Heart left ventricle (tissue), 16 donors: ENCODE data around the gene VWA5A. TPM values are rescaled to one million over a fixed set of nuclear protein-coding genes. Genes with fewer than 3 reads are reported as not detected.

Source experiments
- ATAC-seq, 4 donors: fragments of 200-7000 bp; cut with Tn5 transposase; one replicate each; pipeline ENCODE4 v1.9.1; 2020 to 2022; ENCODE audit warnings: moderate library complexity in 4 of 4, mild to moderate bottlenecking in 3 of 4, moderate number of reproducible peaks in 1 of 4
- DNase-seq, 5 donors: peaks; one replicate each; pipeline ENCODE4 v3.0.0-alpha.2; 2020
- H3K27ac ChIP-seq, 12 donors: fragments of 200-600 bp; sonication (generic) in 4 of 12; one replicate each; pipeline versions ENCODE4 v1.5.0 to v1.8.0; 2016 to 2022; ENCODE audit warnings: mild to moderate bottlenecking in 2 of 12
- H3K27me3 ChIP-seq, 9 donors: fragments of 200-600 bp; sonication (generic) in 2 of 9; one replicate each; pipeline versions ENCODE4 v1.5.1 to v1.8.0; 2016 to 2022; ENCODE audit warnings: mild to moderate bottlenecking in 3 of 9
- H3K36me3 ChIP-seq, 9 donors: fragments of 200-600 bp; sonication (generic) in 2 of 9; one replicate each; pipeline versions ENCODE4 v1.5.0 to v1.8.0; 2018 to 2022; ENCODE audit warnings: mild to moderate bottlenecking in 2 of 9
- H3K4me1 ChIP-seq, 12 donors: fragments of 200-600 bp; sonication (generic) in 4 of 12; one replicate each; pipeline versions ENCODE4 v1.5.0 to v1.8.0; 2016 to 2022; ENCODE audit warnings: mild to moderate bottlenecking in 3 of 12
- H3K4me3 ChIP-seq, 12 donors: fragments of 200-600 bp; sonication (generic) in 4 of 12; one replicate each; pipeline versions ENCODE4 v1.5.0 to v1.8.0; 2017 to 2022; ENCODE audit warnings: mild to moderate bottlenecking in 9 of 12, moderate library complexity in 4 of 12
- H3K9me3 ChIP-seq, 12 donors: fragments of 200-600 bp; sonication (generic) in 4 of 12; one replicate each; pipeline versions ENCODE4 v1.5.0 to v1.8.0; 2016 to 2022; ENCODE audit warnings: mild to moderate bottlenecking in 1 of 12
- POLR2A ChIP-seq, 2 donors: fragments of 450-650 bp; IDR thresholded peaks; one replicate each; pipeline ENCODE4 v1.6.1; 2017; ENCODE audit warnings: antibody characterized with exemption in 2 of 2, mild to moderate bottlenecking in 2 of 2, moderate library complexity in 2 of 2
- WGBS, 4 donors: extraction: QIAGEN DNeasy Blood & Tissue Kit in 2 of 4; methylation state at CpG; one replicate each; pipeline versions ENCODE4 v1.1.5 to v1.1.7; 2013 to 2018; 5-methylcytosine and 5-hydroxymethylcytosine counted together
- intact Hi-C, 10 donors: fragments of 100-400 bp; cut with DNase I; formaldehyde crosslinking; loops; one replicate each; pipeline versions ENCODE4 v1.11.1 to v1.14.2; 2022
- polyA plus RNA-seq, 2 donors: library from polyadenylated mRNA; stranded (reverse); fragments of 200-250 nt; gene quantifications; one replicate each; pipeline ENCODE4 v1.2.3, GENCODE V29; 2013
- total RNA-seq, 9 donors: library from RNA; depleted of rRNA in 2 of 9; stranded (reverse); fragments of >200 nt in 2 of 9; fragmentation: NEBNext Ultra II Directional in 3 of 9; extraction: Animal tissue kit (Norgen Biotek cat#: 25700) in 3 of 9; gene quantifications; one replicate each; pipeline versions ENCODE4 v1.1.0 to v1.2.4, GENCODE V29; 2016 to 2023
- TF ChIP-seq, protein P1 (sequence below), 12 donors: fragments of 200-600 bp; sonication (generic) in 4 of 12; IDR thresholded peaks; one replicate each; pipeline versions ENCODE4 v1.5.0 to v1.8.0; 2018 to 2022; ENCODE audit warnings: antibody characterized with exemption in 12 of 12, mild to moderate bottlenecking in 5 of 12
- donor health status: ischemic (EF 13 %, LVEDD 7.1; RV severe dilation, severe dysfunction).
- donor health status: healthy with polysubstance abuse.
- donor health status: DM: no; HTN: yes; CAD: no.
- donor health status: DM: no; HTN: no; CAD: no.
- donor health status: ischemic (EF 25% LVEDD 6.9; RV normal size, moderate dysfunction).
- donor health status: ischemic (EF 25% LVEDD 5.7; RV mildly dilated, moderate dysfunction).
- donor health status: healthy.
- donor health status: DM: yes; HTN: yes; CAD: no.
- donor health status: ischemic (EF 35%, LVEDD 5.7; RV mildly dilated, moderate dysfunction).
- donor health status: nonischemic (EF 11% LVEDD 7.7; RV severe dilation, severe dysfunction).
- donor health status: DM: yes; HTN: yes; CAD: no.
- donor health status: PGD.
- donor health status: ischemic (EF 29% LVEDD 5.4; RV normal size, mild dysfunction).
- donor health status: nonischemic (EF 23%, LVEDD 6.1; RV moderate dilation, normal function).

VWA5A gene
- total and polyA plus RNA-seq, 11 donors, result 1.2 to 13.7 (median 2.8) TPM

DNA sequence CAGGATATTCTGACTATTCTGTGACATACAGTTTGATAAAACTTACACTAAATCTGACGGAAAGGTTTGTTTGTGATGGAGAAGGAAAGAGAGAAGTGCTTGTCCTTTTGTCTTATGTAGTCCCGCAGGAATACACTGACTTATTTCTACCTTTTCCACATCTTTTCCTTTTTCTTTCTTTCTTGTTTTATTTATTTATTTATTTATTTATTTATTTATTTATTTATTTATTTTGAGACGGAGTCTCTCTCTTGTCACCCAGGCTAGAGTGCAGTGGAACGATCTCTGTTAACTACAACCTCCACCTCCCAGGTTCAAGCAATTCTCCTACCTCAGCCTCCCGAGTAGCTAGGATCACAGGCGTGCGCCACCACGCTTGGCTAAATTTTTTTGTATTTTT, 43.1 kb upstream of the VWA5A start:
- H3K9me3 ChIP-seq, result no peaks in the 10 kb centered on the region
- 86 to 91% (median 90%) methylated on average over 8 of the region's 8 CpGs for WGBS, 4 donors
- H3K4me3 ChIP-seq, result no peak overlapping the region
- H3K27ac ChIP-seq, result no peak overlapping the region
- H3K36me3 ChIP-seq, result no peaks in the 10 kb centered on the region
- H3K4me1 ChIP-seq, result peaks cover 0 to 24% (median 0%) of the 10 kb centered on the region in 12 donors
- ATAC-seq (no peak), DNase-seq (no peak)
- intact Hi-C loops, result loop anchor here in 9 of 10 donors (5.0 to 10.0 kb wide), 4 partner anchors 123 to 515 kb away; no protein-coding TSS in a partner anchor
- TF ChIP-seq, protein P1, sequence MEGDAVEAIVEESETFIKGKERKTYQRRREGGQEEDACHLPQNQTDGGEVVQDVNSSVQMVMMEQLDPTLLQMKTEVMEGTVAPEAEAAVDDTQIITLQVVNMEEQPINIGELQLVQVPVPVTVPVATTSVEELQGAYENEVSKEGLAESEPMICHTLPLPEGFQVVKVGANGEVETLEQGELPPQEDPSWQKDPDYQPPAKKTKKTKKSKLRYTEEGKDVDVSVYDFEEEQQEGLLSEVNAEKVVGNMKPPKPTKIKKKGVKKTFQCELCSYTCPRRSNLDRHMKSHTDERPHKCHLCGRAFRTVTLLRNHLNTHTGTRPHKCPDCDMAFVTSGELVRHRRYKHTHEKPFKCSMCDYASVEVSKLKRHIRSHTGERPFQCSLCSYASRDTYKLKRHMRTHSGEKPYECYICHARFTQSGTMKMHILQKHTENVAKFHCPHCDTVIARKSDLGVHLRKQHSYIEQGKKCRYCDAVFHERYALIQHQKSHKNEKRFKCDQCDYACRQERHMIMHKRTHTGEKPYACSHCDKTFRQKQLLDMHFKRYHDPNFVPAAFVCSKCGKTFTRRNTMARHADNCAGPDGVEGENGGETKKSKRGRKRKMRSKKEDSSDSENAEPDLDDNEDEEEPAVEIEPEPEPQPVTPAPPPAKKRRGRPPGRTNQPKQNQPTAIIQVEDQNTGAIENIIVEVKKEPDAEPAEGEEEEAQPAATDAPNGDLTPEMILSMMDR (IDR thresholded peaks at IDR 0.05), result no peak
- H3K27me3 ChIP-seq, result peaks cover 3 to 77% (median 22%) of the 10 kb centered on the region in 9 donors

DNA sequence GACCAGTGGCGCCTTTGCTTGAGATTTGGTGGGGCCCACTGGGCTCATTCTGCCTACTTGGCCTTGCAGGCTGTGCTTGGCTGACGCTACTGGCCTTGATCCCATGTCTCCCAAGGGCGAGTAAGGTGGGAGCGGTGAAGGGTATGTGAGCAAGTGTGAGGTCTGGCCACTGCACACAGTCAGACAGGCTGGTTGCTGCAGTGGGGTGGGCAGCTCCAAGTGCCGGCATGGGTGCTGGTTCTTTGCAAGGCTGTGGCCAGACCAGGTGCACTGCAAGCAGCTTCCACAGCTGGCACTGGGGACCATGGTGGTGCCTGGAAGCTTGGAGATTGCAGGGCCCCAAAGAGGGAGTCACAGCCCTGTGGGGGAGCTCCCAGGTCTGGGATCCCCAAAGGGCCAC, 40.7 kb upstream of the VWA5A start:
- ATAC-seq (no peak), DNase-seq (no peak)
- H3K9me3 ChIP-seq, result no peaks in the 10 kb centered on the region
- peaks cover 0 to 24% (median 0%) of the 10 kb centered on the region in 12 donors for H3K4me1 ChIP-seq
- no peak overlapping the region for H3K27ac ChIP-seq
- whole genome bisulfite sequencing, 4 donors, result 90 to 94% (median 93%) methylated on average over 5 of the region's 5 CpGs
- intact Hi-C loops, result loop anchor here in 9 of 10 donors (5.0 to 10.0 kb wide), 4 partner anchors 120 to 513 kb away; no protein-coding TSS in a partner anchor
- no peak overlapping the region for H3K4me3 ChIP-seq
- no peaks in the 10 kb centered on the region for H3K36me3 ChIP-seq
- H3K27me3 ChIP-seq, result peaks cover 3 to 76% (median 21%) of the 10 kb centered on the region in 9 donors
- no peak for TF ChIP-seq POLR2A (IDR thresholded peaks at IDR 0.05)
- TF ChIP-seq, protein P1 (IDR thresholded peaks at IDR 0.05), result no peak

DNA sequence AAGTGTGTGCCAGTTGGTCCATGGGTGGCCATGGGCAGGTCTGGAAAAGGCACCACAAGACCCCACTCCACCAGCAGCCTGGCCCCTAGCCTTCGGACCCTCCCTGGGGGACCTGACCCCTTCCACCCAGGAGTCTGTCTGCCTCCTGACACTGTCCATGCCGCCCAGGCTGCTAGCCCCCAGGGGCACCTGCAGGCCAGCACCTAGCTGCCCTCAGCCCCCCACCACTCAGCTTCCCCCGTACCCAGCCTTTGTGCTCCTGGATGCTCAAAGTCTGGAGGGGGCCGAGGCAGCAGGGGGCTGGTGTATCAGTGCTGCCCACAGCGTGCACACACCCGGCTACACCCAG, 39.8 kb upstream of the VWA5A start:
- H3K4me3 ChIP-seq, result no peak overlapping the region
- ATAC-seq, result peak in 1 of 4 donors; percentile 34
- no peak overlapping the region for H3K27ac ChIP-seq
- H3K9me3 ChIP-seq, result no peaks in the 10 kb centered on the region
- TF ChIP-seq POLR2A (IDR thresholded peaks at IDR 0.05), result no peak
- TF ChIP-seq, protein P1 (IDR thresholded peaks at IDR 0.05), result no peak
- H3K27me3 ChIP-seq, result peaks cover 0 to 76% (median 15%) of the 10 kb centered on the region in 9 donors
- intact Hi-C loops, result loop anchor here in 6 of 10 donors (10.0 kb wide), 2 partner anchors 119 to 509 kb away; no protein-coding TSS in a partner anchor
- 58 to 73% (median 65%) methylated on average over 6 of the region's 6 CpGs for WGBS, 4 donors
- no peak for DNase-seq
- H3K36me3 ChIP-seq, result no peaks in the 10 kb centered on the region
- peaks cover 0 to 19% (median 0%) of the 10 kb centered on the region in 12 donors for H3K4me1 ChIP-seq

DNA sequence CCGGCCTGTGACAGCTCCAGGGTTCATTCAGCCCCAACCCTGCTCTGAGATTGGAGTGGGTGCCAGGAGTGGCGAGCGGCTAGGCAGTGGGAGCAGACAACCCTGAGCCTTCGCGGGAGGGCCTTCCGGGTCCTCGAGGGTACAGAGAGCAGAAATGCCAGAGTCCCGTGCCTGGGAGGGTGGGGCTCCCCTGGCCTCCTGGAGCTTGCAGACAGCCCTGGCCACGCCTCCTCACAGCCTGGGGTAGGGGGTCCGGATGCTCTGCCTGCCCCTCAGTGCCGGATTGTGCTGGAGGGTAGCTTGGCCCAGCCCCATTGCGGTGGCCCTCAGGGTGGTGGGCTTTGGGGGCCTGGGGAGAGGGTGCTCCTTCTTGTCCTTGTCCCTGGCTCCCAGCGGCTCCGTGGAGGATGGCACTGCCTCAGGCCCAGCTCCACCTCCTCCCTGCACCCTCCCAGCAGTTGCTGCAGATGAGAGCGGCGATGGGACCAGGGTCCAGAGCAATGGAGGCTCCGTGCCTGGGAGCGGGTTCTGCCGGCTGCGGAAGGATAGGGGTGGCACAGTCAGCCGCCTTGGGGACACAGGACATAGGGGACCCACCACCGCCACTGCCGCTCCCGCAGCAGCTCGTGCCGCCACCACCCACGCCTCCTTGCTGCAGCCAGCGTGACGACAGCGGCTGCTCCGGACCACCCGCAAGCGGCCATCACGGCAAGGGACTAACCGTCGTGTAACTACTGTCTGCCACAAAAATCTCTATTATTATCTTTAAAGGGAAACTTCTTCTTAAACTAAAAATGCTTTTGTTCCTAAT, 39.2 kb upstream of the VWA5A start:
- no peaks in the 10 kb centered on the region for H3K36me3 ChIP-seq
- H3K4me3 ChIP-seq, result peak overlapping the region in 11 of 12 donors; percentile 18 to 54 (median 35)
- no peaks in the 10 kb centered on the region for H3K9me3 ChIP-seq
- ATAC-seq, result peak; percentile 20 to 45 (median 34)
- TF ChIP-seq, protein P1 (IDR thresholded peaks at IDR 0.05), result no peak
- no peak for TF ChIP-seq POLR2A (IDR thresholded peaks at IDR 0.05)
- no peak for DNase-seq
- 3 to 13% (median 8%) methylated on average over 21 to 36 of the region's 36 CpGs for WGBS, 4 donors
- intact Hi-C loops, result loop anchor here in 6 of 10 donors (10.0 kb wide), 2 partner anchors 119 to 509 kb away; no protein-coding TSS in a partner anchor
- peaks cover 0 to 73% (median 13%) of the 10 kb centered on the region in 9 donors for H3K27me3 ChIP-seq
- peaks cover 0 to 14% (median 0%) of the 10 kb centered on the region in 12 donors for H3K4me1 ChIP-seq
- H3K27ac ChIP-seq, result no peak overlapping the region
